Activated T-helper 2 cell treated with anti-CD3 and anti-CD28 coated beads, Interferon-gamma antibody, Interleukin-2, Interleukin-4, amounts not matched to agents 10 μg/mL and 5 μg/mL and 100 μg/mL, durations not matched to agents 14 hours and 24 hours and 36 hours (primary cell): Measurements from ENCODE around the gene ANKRD16. TPM values are rescaled to one million over a fixed set of nuclear protein-coding genes. Genes with fewer than 3 reads are reported as not detected.
"Not testable (repeated sequence)": the region's sequence is repeated elsewhere in the genome, so short reads cannot be mapped to it uniquely, and the experiment has no call there.

Source experiments
- DNase-seq: peaks from one replicate; pipeline ENCODE4 v3.0.0; 2021; ENCODE audit warnings: low spot score
- H3K27ac Mint-ChIP-seq: one replicate; pipeline ENCODE4 v1.8.0; 2021; ENCODE audit warnings: mixed read lengths
- H3K27me3 Mint-ChIP-seq: one replicate; pipeline ENCODE4 v1.8.0; 2021; ENCODE audit warnings: low read depth, mixed read lengths
- H3K36me3 Mint-ChIP-seq: one replicate; pipeline ENCODE4 v1.8.0; 2021; ENCODE audit warnings: low read depth, mixed read lengths
- H3K4me1 Mint-ChIP-seq: one replicate; pipeline ENCODE4 v1.8.0; 2021; ENCODE audit warnings: low read depth, mixed read lengths
- H3K4me3 Mint-ChIP-seq: one replicate; pipeline ENCODE4 v1.8.0; 2021; ENCODE audit warnings: low read depth, mild to moderate bottlenecking, moderate library complexity, mixed read lengths
- H3K9me3 Mint-ChIP-seq: one replicate; pipeline ENCODE4 v1.8.0; 2021; ENCODE audit warnings: mixed read lengths
- intact Hi-C: fragments of 100-400 bp; cut with micrococcal nuclease; formaldehyde crosslinking; loops from one replicate; pipeline ENCODE4 v1.15.1; 2023
- total RNA-seq: library from RNA; stranded (reverse); gene quantifications from 2 replicates; pipeline ENCODE4 v1.2.3, GENCODE V29; 2022

Gene ANKRD16
- total RNA-seq, 1 donor from 2014 or later, result 10.4 TPM

DNA sequence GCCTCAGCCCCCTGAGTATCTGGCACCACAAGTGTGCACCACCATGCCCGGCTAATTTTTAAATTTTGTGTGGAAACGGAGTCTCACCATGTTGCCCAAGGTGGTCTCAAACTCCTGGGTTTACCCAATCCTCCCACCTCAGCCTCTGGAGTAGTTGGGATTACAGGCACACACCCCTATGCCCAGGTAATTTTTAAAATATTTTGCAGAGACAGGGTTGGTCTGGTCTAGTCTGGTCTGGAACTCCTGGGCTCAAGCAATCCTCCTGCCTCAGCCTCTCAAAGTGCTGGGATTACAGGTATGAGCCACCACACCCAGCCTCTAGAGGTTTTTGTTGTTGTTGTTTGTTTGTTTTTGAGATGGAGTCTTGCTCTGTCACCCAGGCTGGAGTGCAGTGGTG lies 53.5 kb downstream of the ANKRD16 start:
- H3K36me3 Mint-ChIP-seq, DNase-seq, H3K27ac Mint-ChIP-seq, H3K27me3 Mint-ChIP-seq, H3K9me3 Mint-ChIP-seq, H3K4me1 Mint-ChIP-seq, H3K4me3 Mint-ChIP-seq, intact Hi-C loops: not testable (repeated sequence)

DNA sequence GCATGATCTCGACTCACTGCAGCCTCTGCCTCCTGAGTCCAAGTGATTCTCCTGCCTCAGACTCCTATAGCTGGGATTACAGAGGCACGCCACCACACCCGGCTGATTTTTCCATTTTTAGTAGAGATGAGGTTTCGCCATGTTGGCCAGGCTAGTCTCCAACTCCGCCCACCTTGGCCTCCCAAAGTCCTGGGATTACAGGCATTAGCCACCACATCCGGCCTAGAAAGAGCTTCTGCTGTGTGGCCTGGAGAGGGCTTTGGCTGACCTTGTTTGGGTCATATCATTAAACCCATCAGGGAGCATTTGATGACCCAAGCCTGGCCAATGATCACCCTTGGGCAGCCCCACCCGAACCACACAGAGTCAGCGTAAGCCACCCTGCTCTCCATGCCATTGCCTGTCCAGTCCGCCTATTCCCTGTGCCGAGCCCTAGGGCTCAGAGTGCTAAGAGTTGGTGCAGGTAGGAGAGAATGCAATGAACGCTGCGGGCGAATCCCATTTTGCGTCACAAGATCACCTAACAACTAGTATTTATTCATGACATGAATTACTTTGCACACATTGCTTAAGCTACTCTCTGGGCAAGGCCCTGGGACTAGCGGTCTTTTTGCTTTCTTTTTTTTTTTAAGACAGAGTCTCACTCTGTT lies 54.1 kb downstream of the ANKRD16 start:
- intact Hi-C loops, result no loop called here
- Mint-ChIP-seq H3K4me1 (no peaks in the 10 kb centered on the region), H3K36me3 (no peaks in the 10 kb centered on the region), H3K27me3 (peaks cover 2% of the 10 kb centered on the region), H3K27ac (no peak overlapping the region), H3K9me3 (no peaks in the 10 kb centered on the region), H3K4me3 (no peak overlapping the region)
- DNase-seq, result no peak

DNA sequence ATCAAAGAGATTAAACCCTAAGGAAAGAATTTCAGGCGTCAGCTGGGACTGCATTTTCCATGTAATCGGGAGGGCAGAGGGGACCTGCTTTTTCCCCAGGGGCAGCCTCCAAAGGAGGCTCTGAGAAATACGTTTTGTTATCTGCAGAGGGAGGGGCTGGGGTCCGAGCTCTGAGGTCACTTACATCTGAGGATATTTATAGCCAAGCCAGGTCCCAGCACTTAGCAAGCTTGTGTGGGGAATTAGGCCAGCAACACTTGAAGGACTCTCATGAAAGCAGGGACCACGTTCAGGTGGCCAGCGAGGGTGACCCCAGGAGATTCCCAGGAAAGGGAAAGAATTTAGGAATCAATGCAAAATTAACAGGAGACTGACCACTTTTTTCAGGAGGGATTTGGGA lies 55.9 kb downstream of the ANKRD16 start:
- Mint-ChIP-seq H3K4me3 (no peak overlapping the region), H3K36me3 (no peaks in the 10 kb centered on the region), H3K9me3 (no peaks in the 10 kb centered on the region), H3K27ac (no peak overlapping the region), H3K27me3 (peaks cover 2% of the 10 kb centered on the region), H3K4me1 (no peaks in the 10 kb centered on the region)
- no peak for DNase-seq
- intact Hi-C loops, result no loop called here

DNA sequence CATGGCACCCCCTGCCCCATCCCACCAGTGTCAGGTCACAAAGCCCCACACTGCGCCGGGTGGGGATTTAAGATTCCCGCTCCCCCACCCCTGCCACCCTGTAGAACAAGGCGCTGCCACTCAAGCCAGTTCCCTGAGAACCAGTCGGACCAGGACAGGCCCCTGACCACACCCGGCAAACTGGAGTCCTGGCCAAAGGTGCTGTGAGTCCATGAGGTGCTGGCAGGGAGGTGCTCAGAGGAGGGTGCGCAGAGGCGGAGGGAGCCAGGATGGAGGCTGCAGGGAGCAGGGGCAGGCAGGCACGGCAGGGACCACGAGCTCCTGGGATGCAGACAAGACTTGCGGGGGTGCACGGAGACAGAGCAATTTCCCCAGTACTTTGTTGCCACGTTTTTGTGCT lies 56.7 kb downstream of the ANKRD16 start:
- Mint-ChIP-seq H3K9me3 (no peaks in the 10 kb centered on the region), H3K4me3 (no peak overlapping the region), H3K4me1 (no peaks in the 10 kb centered on the region), H3K36me3 (no peaks in the 10 kb centered on the region), H3K27me3 (peaks cover 2% of the 10 kb centered on the region), H3K27ac (no peak overlapping the region)
- DNase-seq, result no peak
- intact Hi-C loops, result no loop called here

DNA sequence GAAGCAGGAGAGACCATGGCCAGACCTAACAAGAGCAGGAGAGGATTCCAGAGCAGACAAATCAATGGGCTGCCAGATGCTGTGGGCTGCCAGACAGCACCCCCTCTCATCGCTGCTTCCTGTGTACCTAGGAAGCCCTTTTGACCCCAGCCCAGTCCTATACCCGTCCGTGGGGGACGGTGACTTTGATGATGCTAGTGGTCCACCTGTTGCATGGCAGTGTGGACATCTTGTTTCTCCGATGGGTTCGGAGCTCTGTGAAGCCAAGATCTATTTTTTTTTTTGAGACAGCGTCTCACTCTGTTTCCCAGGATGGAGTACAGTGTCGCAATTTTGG lies 58.3 kb downstream of the ANKRD16 start:
- no peak for DNase-seq
- Mint-ChIP-seq H3K27ac (no peak overlapping the region), H3K27me3 (peaks cover 2% of the 10 kb centered on the region), H3K36me3 (no peaks in the 10 kb centered on the region), H3K4me3 (no peak overlapping the region), H3K9me3 (no peaks in the 10 kb centered on the region), H3K4me1 (no peaks in the 10 kb centered on the region)
- intact Hi-C loops, result no loop called here

DNA sequence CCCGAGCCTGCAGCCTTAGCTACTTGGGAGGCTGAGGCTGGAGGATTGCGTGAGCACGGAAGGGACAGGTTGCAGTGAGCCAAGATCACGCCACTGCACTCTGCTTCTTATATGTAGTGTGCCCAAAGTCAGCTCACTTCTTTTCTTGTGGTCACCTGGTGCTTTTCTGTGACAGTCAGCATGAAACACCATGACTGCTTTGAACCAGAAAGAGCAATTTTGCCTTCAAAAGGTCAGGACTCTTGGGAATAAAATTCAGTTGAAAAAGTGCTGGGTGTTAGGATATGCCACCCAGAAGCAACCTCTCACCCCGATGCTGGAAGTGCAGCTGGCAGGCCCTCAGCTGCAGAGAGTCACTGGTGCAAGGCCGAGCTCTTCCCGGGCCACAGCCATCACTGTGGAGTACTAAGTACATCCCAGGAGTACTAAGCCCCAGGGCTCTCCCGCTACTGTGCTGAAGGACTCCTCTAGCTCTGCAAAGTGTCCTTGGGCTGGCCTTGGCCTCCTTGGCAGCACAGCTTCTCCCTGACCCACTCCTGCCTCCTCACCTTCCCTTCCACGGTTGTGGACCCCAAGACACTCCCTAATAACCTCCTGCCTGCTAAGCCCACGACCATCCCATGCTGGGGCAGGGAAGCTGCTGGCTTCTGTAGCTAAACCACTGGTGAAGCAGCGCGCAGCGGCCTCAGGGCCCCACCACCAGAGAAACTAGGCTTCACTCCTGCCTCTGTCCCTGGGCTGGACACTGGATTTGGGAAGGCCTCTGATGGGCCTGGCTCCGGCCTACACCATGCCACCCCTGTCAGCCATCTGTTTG lies 58.9 kb downstream of the ANKRD16 start:
- H3K36me3 Mint-ChIP-seq, result no peaks in the 10 kb centered on the region
- no peak overlapping the region for H3K27ac Mint-ChIP-seq

DNA sequence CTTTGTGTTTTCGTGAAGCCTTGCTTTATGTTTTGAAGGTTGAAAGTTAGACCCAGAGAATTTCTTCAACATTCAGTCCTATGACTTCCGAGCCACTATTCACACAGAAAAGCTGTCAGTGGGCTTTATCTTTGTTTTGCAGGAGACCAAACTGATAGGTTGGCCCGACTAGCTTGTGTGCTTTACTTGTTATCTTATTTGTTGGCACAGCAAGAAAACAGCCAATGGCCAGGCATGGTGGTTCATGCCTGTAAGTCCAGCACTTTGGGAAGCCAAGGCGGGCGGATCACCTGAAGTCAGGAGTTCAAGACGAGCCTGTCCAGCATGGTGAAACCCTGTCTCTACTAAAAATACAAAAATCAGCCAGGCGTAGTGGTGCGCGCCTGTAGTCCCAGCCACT lies 60.4 kb downstream of the ANKRD16 start:
- intact Hi-C loops, result no loop called here
- Mint-ChIP-seq H3K4me1 (no peaks in the 10 kb centered on the region), H3K27ac (no peak overlapping the region), H3K27me3 (no peaks in the 10 kb centered on the region), H3K36me3 (no peaks in the 10 kb centered on the region), H3K9me3 (no peaks in the 10 kb centered on the region), H3K4me3 (no peak overlapping the region)
- no peak for DNase-seq

More for the DNA sequence above, 58.9 kb downstream of the ANKRD16 start:
- Mint-ChIP-seq H3K4me1 (no peaks in the 10 kb centered on the region), H3K4me3 (no peak overlapping the region), H3K27me3 (peaks cover 2% of the 10 kb centered on the region), H3K9me3 (no peaks in the 10 kb centered on the region)
- intact Hi-C loops, result no loop called here
- no peak for DNase-seq

DNA sequence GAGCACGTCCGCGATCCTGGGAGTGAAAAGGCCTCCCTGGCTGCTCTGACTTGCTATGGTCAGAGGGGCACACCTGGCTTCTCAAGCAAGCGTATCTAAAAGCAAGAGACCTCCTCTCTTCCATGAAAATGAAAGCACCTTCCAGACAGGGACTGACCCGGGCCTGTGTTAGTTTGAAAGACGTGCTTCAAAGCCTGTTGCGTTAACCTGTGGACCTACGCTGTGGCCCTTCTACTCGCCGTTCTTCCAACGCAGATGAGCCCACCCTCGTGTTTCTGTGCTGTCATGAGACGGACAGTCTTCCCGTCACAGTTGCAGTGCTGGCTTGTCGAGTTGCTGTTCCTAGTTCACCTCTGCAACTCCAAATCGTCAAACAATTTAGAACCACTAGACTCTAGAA lies 61.0 kb downstream of the ANKRD16 start:
- DNase-seq, result no peak
- no peaks in the 10 kb centered on the region for H3K27me3 Mint-ChIP-seq
- no peaks in the 10 kb centered on the region for H3K4me1 Mint-ChIP-seq
- intact Hi-C loops, result no loop called here
- no peak overlapping the region for H3K27ac Mint-ChIP-seq
- H3K9me3 Mint-ChIP-seq, result no peaks in the 10 kb centered on the region
- H3K36me3 Mint-ChIP-seq, result no peaks in the 10 kb centered on the region
- H3K4me3 Mint-ChIP-seq, result no peak overlapping the region

DNA sequence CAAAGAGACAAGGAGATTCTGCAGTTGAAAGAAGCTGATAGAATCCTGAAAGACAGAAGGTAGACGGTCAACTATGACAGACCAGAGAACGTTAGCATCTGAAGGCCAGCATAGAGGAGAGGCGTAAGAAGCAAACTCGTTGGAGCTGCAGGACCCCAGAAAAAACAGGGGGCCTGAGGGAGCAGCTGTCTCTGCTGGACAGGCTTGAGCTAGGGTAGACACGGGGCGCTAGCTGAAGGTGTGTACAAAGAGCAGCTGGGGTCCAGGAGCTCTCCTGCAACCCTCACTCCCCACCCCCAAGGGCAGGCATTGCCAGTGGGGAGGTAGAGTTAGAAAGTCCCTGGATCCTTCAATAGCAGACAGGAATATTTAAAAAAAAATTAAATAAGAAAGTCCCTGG lies 61.9 kb downstream of the ANKRD16 start:
- Mint-ChIP-seq H3K36me3 (no peaks in the 10 kb centered on the region), H3K9me3 (no peaks in the 10 kb centered on the region), H3K4me3 (no peak overlapping the region), H3K4me1 (no peaks in the 10 kb centered on the region), H3K27me3 (no peaks in the 10 kb centered on the region), H3K27ac (no peak overlapping the region)
- intact Hi-C loops, result no loop called here
- DNase-seq, result no peak

DNA sequence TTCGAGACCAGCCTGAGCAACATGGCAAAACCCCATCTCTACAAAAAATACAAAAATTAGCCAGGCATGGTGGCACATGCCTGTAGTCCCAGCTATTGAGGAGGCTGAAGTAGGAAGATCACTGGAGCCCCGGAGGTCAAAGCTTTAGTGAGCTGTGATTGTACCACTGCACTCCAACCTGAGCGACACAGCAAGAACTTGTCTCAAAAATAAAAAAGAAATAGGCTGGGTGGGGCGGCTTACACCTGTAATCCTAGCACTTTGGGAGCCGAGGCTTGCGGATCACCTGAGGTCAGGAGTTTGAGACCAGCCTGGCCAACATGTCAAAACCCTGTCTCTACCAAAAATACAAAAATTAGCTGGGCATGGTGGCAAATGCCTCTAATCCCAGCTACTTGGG lies 63.2 kb downstream of the ANKRD16 start:
- DNase-seq, H3K36me3 Mint-ChIP-seq, H3K9me3 Mint-ChIP-seq, intact Hi-C loops, H3K27ac Mint-ChIP-seq, H3K27me3 Mint-ChIP-seq, H3K4me1 Mint-ChIP-seq, H3K4me3 Mint-ChIP-seq: not testable (repeated sequence)

DNA sequence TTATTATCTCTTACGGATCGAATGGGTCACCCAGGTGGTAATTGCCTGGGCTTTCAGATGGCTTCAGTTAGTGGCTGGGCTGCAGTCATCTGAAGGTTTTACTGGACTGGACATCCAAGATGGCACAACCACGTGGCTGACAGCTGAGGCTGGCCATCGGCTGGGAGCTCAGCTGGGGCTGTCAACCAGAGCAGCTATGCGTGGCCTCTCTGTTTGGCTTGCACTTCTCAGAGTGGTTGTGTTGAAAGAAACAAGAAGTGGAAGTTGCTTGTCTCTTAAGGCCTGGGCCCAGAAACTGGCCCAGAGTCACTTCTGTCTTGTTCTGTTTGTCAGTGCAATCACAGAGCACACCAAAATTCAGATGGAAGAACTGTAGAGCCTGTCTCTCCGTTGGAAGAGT lies 70.8 kb downstream of the ANKRD16 start:
- Mint-ChIP-seq H3K27me3 (no peaks in the 10 kb centered on the region), H3K4me1 (peaks cover 40% of the 10 kb centered on the region), H3K36me3 (peaks cover 8% of the 10 kb centered on the region), H3K9me3 (peaks cover 4% of the 10 kb centered on the region), H3K4me3 (no peak overlapping the region), H3K27ac (no peak overlapping the region)
- DNase-seq, result no peak
- intact Hi-C loops, result loop anchor here (10.0 kb wide), 2 partner anchors 266 to 374 kb away; partner anchors contain the start of gene RBM17

DNA sequence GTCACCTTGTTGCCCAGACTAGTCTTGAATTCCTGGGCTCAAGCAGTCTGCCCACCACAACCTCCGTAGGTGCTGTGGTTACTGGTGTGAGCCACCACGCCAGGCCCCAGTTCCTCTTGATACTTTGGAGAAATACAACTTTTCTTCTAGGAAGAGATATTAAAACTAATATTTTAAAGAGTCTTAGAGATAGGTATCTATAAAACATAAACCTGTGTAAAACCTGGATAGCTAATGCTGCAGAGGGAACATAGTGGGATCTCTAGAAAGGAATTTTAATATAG lies 71.7 kb downstream of the ANKRD16 start:
- intact Hi-C loops, result loop anchor here (10.0 kb wide), 2 partner anchors 267 to 373 kb away; partner anchors contain the start of gene RBM17
- H3K4me3 Mint-ChIP-seq, result no peak overlapping the region
- peaks cover 40% of the 10 kb centered on the region for H3K4me1 Mint-ChIP-seq
- no peaks in the 10 kb centered on the region for H3K27me3 Mint-ChIP-seq
- no peak for DNase-seq
- peak overlapping the region; percentile 62 for H3K27ac Mint-ChIP-seq
- H3K9me3 Mint-ChIP-seq, result peaks cover 4% of the 10 kb centered on the region
- H3K36me3 Mint-ChIP-seq, result peaks cover 8% of the 10 kb centered on the region

DNA sequence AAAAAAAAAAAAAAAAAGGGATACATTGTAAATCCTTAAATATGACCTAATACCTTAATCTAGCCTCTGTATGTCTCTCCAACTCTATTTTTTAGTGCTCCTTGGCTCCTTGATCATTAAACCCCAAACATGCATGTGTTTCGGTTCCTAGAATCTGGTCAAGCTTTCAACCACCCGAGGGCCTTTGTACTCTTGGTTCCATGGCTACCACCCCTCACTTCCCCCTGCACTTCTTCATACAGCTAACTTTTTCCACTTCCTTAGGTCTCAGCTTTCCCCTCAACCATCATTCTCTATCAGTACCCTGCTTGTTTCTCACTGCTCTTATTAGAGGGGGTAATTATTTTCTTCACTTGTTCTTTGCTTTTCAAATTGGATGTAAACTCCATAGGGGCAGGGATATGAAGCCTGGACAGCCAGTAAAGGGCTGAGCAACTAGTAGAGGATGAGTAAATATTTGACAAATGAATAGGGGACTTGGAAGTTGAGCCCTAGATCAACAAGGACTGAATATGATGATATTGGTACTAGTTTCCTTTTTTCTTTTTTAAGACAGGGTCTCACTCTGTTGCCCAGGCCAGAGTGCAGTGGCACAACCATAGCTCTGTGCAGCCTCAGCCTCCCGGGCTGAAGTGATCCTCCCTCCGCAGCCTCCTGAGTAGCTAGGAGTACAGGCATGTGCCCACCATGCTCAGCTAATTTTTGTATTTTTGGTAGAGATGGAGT lies 72.2 kb downstream of the ANKRD16 start:
- Mint-ChIP-seq H3K36me3 (peaks cover 9% of the 10 kb centered on the region), H3K27me3 (no peaks in the 10 kb centered on the region), H3K4me1 (peaks cover 40% of the 10 kb centered on the region), H3K4me3 (no peak overlapping the region), H3K9me3 (peaks cover 4% of the 10 kb centered on the region), H3K27ac (peak overlapping the region; percentile 62)
- intact Hi-C loops, result loop anchor here (10.0 kb wide), 2 partner anchors 267 to 373 kb away; partner anchors contain the start of gene RBM17
- DNase-seq, result no peak
